Measurements from ENCODE around the gene KCNQ4. TPM values are rescaled to one million over a fixed set of nuclear protein-coding genes. Genes with fewer than 3 reads are reported as not detected.

The KCNQ4 gene
- total RNA-seq, 1 experiment from 2014 or later = 0.81 TPM

- no peak for TF ChIP-seq CTCF (conservative IDR thresholded peaks at IDR 0.05)
- no peak for TF ChIP-seq EZH2 (IDR thresholded peaks at IDR 0.05; ENCODE audit: low read depth)
- no peaks in the 10 kb centered on the region; the same call in 1 of the 2 replicates for H3K27me3 ChIP-seq (ENCODE audit: insufficient read depth, low read depth)
- CTCF ChIA-PET = no interaction called here
Measured at GRCh38 chr1:40787737-40788560, 4.4 kb downstream of the KCNQ4 start.

GRCh38 chr1:40788561-40789341, 5.2 kb downstream of the KCNQ4 start:
- Histone ChIP-seq H3K36me3 (ENCODE audit: low read depth) (no peaks in the 10 kb centered on the region), H3K4me1 (replicated peaks; ENCODE audit: insufficient read depth) (no peaks in the 10 kb centered on the region), H3K4me2 (no peak overlapping the region), H3F3A (ENCODE audit: insufficient read depth, low read depth) (no peaks in the 10 kb centered on the region), H3K4me3 (no peak overlapping the region), H3K27ac (no peak overlapping the region), H3K27me3 (ENCODE audit: insufficient read depth, low read depth) (no peaks in the 10 kb centered on the region; the same call in 1 of the 2 replicates), H3K9me2 (ENCODE audit: insufficient read depth) (no peaks in the 10 kb centered on the region), H2AFZ (no peak overlapping the region), H3K79me2 (ENCODE audit: low read depth) (no peaks in the 10 kb centered on the region), H3K9me3 (ENCODE audit: insufficient read depth, low read depth) (no peaks in the 10 kb centered on the region), H4K20me1 (ENCODE audit: insufficient read depth) (no peaks in the 10 kb centered on the region)
- intact Hi-C loops (cut with micrococcal nuclease; ENCODE audit: unreplicated experiment) = no loop called here
- no TSS peak for BruUV-seq (replicated peaks)
- CTCF ChIA-PET = interaction anchor here (0.7 kb wide), 1 partner anchor 14 kb away, joined by 3 read pairs; no protein-coding TSS in a partner anchor
- POLR2A ChIA-PET (ENCODE audit: unreplicated experiment) = no interaction called here
- TF ChIP-seq EZH2 (IDR thresholded peaks at IDR 0.05; ENCODE audit: low read depth) (no peak), CTCF (conservative IDR thresholded peaks at IDR 0.05) (no peak)
- no peak for DNase-seq

More at GRCh38 chr1:40787737-40788560, 4.4 kb downstream of the KCNQ4 start:
- H2AFZ ChIP-seq = no peak overlapping the region
- intact Hi-C loops (cut with micrococcal nuclease; ENCODE audit: unreplicated experiment) = no loop called here
- BruUV-seq (replicated peaks) = no TSS peak
- no peak overlapping the region for H3K4me2 ChIP-seq
- no peaks in the 10 kb centered on the region for H3K9me2 ChIP-seq (ENCODE audit: insufficient read depth)
- H3F3A ChIP-seq (ENCODE audit: insufficient read depth, low read depth) = no peaks in the 10 kb centered on the region
- H3K79me2 ChIP-seq (ENCODE audit: low read depth) = no peaks in the 10 kb centered on the region
- H4K20me1 ChIP-seq (ENCODE audit: insufficient read depth) = no peaks in the 10 kb centered on the region
- no peaks in the 10 kb centered on the region for H3K36me3 ChIP-seq (ENCODE audit: low read depth)
- no peaks in the 10 kb centered on the region for H3K9me3 ChIP-seq (ENCODE audit: insufficient read depth, low read depth)
- no peak for DNase-seq
- no peak overlapping the region for H3K4me3 ChIP-seq
- no peak overlapping the region for H3K27ac ChIP-seq
- no peaks in the 10 kb centered on the region for H3K4me1 ChIP-seq (replicated peaks; ENCODE audit: insufficient read depth)
- POLR2A ChIA-PET (ENCODE audit: unreplicated experiment) = interaction anchor here (0.7 kb wide), 1 partner anchor 131 kb away, joined by 3 read pairs; no protein-coding TSS in a partner anchor

- POLR2A ChIA-PET (ENCODE audit: unreplicated experiment) = no interaction called here
- Histone ChIP-seq H3K4me3 (no peak overlapping the region), H3K9me2 (ENCODE audit: insufficient read depth) (no peaks in the 10 kb centered on the region), H3K9me3 (ENCODE audit: insufficient read depth, low read depth) (no peaks in the 10 kb centered on the region), H3K36me3 (ENCODE audit: low read depth) (no peaks in the 10 kb centered on the region), H3F3A (ENCODE audit: insufficient read depth, low read depth) (no peaks in the 10 kb centered on the region), H3K27me3 (ENCODE audit: insufficient read depth, low read depth) (no peaks in the 10 kb centered on the region; the same call in 1 of the 2 replicates), H2AFZ (no peak overlapping the region), H3K27ac (no peak overlapping the region), H3K4me2 (no peak overlapping the region), H3K4me1 (replicated peaks; ENCODE audit: insufficient read depth) (no peaks in the 10 kb centered on the region), H4K20me1 (ENCODE audit: insufficient read depth) (no peaks in the 10 kb centered on the region), H3K79me2 (ENCODE audit: low read depth) (no peaks in the 10 kb centered on the region)
- TF ChIP-seq CTCF (conservative IDR thresholded peaks at IDR 0.05) (no peak), EZH2 (IDR thresholded peaks at IDR 0.05; ENCODE audit: low read depth) (no peak)
- BruUV-seq (replicated peaks) = no TSS peak
- DNase-seq = no peak
- CTCF ChIA-PET = interaction anchor here (0.7 kb wide), 1 partner anchor 15 kb away, joined by 3 read pairs; no protein-coding TSS in a partner anchor
- intact Hi-C loops (cut with micrococcal nuclease; ENCODE audit: unreplicated experiment) = no loop called here
Measured at GRCh38 chr1:40789342-40789598, 5.7 kb downstream of the KCNQ4 start.

All from PC-9 (cell line).